Measurements from ENCODE around the gene LIMS2.

The LIMS2 gene

DNA sequence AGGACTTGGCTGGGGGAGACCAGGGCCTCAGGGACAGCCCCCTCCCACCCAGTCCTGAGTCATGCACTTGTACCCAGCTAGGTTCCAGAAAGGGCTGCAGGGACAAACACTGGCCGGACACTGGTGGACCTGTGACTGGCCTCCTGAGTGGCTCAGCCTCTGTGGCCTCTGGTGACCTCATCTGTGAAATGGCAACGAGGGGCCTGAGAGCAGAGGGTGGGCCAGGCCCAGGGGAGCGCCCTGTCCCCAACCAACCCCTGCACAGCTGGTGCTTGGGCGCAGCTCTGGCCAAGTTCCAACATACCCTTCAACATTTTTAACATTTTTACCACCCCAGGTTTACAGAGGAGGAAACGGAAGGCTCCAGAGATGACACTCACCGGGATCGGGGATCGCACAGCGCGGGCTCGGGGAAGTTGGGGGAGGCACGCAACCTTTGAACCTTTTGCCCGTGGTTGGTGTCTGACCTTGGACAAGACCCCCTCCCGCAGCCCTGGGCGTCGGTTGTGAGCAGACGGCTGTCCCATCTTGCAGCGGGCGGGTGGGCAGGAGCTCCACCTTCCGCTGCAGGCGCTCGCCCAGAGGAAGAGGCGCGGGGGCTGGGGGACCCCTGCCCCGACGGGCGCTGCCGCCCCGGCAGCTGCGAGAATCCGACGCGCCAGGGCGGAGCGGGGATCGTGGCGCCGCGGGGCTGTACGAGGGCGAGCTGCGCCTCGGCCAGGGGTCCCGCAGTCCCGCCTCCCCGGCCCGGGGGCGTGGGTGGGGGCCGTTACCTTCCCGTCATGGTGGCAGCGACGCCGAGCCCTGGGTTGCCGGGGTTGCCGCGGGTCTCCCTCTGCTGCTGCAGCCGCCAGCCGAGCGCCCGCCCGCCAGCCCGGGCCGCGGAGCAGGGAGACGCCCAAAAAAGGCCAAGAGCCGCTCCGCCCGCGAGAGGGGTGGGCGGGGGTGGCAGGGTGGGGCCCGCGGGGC is 805 bp downstream of the LIMS2 start:
- peak in 1 of 2 donors; percentile 14 for DNase-seq (ENCODE audit: low read depth in 2 of 2)

DNA sequence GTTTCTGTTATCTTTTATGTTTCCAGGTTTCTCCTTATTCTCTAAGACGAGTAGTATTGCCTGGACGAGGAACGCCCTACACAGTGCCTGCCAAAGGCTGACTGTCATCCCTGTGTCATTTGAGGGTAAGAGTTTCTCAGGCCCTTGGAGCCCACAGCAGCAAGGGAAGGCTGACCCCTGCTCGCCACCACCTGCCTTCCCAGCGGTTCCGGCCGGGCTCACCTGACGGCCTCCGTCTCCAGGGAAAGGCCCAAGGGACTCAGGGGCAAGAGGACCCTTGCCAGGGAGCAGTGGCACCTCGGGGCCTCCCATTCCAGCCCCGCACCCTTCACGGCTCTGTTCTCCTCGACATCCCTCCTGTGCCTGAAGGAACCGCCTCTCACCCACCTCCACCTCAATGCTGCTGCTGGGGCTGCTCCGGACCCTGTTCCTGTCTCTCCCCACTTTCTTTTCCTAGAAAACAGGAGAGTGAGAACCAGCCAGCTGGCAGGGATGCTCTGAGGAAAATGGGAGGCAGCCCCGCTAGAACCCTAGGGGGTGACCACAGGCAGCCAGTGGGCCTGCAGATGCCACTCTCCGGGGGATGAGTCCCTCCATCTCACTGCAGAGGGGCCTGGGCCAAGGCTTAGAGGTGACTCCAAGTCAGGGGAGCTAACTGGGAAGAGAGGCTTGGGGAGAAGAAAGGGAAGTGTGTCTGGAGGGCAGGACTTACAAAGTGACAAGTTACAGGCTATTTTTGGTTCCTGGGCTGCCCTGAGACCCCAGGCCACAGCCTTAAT is 1.9 kb downstream of the LIMS2 start:
- no peak for DNase-seq (ENCODE audit: low read depth in 2 of 2)

DNA sequence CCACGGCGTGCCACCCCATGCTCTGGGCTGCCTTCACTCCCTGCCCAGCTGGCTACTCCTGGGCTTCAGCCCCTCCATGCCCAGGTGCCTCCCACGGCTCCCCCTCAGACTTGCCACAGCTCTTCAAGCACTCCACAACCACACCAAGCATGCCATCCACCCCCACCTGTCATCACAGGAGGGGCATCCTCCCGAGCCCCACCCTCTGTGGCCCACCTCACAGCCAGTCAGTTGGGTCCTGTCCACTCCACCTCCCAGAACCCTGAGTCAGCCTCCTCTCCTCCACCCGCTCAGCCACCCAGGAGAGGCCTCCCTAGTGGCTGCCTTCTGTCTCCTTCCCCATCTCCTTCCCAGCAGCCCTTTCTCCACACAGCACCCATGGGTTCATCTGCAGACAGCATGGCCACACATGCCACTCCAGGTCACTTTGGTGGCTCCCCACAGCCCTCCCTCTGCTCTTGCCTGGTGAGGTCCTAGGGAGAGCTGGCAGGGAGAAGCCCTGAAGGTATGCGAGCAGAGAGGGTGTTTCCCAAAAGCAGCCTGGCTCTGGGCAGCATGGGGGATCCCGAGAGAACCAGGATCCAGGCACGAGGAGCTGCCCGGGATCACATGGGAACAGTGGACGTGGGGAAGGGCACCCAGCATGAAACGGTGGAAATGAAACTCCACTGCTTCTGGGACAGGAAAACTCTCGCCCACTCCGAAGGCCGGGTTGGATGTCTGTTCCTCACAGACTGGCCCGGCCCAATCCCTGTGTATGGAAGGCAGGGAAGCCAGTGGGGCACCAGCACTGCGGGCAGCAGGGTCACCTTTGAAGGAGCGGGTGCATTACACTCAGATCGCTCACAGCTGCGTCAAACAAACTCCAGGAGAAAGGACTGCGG is 2.7 kb downstream of the LIMS2 start:
- DNase-seq (ENCODE audit: low read depth in 2 of 2) = no peak

DNA sequence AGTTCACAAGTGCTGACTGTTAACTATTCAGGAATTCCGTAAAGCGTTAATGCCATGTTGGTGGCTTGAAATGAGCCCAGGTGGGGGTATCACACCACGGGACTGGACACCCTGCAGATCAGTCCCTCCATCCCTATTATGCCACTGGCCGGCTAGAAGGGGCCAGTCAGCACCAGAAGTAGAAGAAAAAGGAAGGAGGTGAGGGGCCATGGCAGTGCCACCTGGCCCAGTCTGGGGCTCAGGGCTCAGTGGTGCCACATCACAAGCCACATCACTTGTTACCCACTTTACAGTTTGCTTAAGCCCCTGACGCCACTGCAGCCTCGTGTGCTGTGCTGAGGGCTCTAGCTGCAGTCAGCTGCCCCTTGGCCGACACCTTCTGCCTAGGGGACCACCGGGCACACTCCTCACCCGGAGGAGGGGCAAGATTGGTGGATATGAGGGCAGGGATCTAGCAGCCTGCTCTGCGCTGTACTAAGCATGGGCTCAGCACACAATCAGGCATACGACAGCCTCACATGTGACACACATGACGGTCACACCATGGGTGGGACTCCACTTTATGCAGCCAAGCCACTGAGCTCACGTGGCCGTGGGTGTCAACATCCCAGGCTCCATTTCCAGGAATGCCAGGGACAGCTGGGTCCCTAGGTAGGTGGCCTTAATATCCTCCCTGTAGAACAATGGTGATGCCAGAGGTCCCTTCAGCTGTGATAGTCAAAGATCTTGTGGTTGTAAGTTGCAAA is 3.6 kb downstream of the LIMS2 start:
- DNase-seq (ENCODE audit: low read depth in 2 of 2) = no peak

DNA sequence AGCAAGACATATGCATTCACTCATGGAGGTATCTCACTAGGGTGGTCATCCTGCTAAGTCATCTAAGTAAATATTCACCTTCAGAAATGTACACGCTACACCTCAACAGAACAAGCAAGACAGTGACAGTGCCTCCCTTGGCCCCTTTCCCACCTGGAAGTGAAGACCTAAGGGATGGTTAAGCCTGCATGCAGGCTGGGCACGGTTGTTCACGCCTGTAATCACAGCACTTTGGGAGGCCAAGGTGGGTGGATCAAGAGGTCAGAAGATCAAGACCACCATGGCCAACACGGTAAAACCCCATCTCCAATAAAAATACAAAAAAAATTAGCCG is 4.4 kb downstream of the LIMS2 start:
- DNase-seq (ENCODE audit: low read depth in 2 of 2) = no peak

DNA sequence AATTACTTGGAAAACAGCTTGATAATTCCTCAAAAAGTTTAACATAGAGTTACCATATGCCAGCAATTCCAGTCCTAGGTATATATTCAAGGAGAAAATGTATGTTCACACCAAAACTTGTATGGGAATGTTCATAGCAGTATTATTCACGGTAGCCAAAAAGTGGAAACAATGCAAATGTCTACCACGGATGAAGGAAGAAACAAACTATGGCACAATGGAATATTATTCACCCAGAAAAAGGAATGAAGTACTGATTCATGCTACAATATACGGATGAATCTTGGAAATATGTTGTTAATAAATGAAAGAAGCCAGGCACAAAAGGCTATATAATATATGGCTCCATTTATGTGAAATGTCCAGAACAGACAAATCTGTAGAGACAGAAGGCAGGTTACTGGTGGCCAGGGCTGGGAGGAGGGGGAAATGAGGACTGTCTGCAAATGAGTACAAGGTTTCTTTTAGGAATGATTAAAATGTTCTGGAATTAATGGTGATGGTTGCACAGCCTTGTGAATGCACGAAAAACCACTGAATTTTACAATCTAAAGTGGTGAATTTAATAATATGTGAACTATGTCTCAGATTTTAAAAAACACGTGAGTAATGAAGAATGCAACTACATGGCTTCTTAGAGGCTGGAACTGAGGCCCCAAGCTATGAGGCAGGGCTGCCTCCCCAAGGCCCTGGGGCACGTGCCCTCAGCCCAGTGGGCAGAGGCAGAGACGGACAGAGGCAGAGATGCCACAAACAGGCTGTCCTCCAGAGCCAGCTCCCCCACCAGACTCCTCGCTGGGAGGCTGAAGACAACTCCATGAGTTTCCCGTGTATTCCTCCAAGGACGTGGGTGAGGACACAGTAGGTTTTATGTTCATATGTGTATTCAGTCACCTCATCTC is 5.0 kb downstream of the LIMS2 start:
- DNase-seq (ENCODE audit: low read depth in 2 of 2) = no peak

DNA sequence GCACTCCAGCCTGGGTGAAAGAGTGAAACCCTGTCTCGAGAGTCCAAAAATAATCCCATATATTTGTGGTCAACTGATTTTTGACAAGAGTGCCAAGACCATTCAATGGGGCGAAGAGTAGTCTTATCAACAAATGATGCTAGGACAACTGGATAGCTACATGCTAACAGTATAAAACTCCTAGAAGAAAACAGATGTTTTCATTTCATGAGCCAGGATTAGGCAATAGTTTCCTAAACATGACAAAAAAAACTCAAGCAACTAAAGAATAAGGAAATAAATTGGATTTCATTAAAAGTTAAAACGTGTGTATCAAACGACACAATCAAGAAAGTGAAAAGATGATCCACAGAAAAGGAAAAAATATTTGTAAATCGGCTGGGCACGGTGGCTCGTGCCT is 6.3 kb downstream of the LIMS2 start:
- no peak for DNase-seq (ENCODE audit: low read depth in 2 of 2)

DNA sequence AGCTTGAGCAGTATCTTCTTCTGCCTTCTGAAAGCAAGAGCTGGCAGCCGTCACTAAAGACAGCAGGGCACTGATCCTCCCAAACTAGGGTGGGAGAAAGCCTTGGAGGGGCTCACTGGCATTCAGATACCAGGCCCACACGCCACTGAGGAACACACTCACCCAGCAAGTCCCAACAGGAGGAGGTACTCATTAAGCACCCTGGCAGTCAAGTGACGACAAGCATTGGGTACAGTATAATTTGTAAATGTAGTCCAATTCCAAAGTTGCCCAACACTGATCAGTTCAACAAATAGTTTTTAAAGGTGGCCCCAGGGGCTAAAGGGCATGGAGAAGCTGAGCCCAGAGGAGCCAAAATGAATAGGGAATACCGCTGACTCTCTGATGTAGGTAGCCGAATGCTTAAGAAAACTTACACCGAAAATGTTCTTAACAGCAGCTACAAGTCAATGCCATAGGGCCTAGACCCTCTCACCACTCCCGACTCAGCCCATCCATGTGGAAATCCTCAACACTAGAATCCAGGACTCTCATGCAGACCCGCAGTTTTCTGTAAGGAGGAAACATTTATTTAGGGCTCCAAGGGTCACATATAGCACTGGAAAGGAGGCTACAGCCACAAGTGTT is 9.9 kb downstream of the LIMS2 start:
- DNase-seq (ENCODE audit: low read depth in 2 of 2) = no peak

DNA sequence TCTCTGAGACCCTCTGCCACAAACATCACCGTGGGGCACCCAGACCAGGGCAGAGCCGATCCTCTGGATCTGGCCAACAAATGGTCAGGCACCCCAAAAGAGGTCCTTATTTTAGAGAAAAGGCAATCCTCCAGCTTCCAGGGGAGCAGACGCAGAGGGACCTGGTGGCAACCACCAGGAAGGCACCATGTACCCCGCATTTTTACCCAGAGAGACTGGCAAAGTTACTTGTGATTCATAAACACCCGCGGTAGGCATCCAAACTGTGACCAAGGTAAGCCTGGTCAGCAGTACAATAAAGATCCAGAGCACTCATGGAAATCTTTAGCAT is 10.5 kb downstream of the LIMS2 start:
- DNase-seq (ENCODE audit: low read depth in 2 of 2) = no peak

DNA sequence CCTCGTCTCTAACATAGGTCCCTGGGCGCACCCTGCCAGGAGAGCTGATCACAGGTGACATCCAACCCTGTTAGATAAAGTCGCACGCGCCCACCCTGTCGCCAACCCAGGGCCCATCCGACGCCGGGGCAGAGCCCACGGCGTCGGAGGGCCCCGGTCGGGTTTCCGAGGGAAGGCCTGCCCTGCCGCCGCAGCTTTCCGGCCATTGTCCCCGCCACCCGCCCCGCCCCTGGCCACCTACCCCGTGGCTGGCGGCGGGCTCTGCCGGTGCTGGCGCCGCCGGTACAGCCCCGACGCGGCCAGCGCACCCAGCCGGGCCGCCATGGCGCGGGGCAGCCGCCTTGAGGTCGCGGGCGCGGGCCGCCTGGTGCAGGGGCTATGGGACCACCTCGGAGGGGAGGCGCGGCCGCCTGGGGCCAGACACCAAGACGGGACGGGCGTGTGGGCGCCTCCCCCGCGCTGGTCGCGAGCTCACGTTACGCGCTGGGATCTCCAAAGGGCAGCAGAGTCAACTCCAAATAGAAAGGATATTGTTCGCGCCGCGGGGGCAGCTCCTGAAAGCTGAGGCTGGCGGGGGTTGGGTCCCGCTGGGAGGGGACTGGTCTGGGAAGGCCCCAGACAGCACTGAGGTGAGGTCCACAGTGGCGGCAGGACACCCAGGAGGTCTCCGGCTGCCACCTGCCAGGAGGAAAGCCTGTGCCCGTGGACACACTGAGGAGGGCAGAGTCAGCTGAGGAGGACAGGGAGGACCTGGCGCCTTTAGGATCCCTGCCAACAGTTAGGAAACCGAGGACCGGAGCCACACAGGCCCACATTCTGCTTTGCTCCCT is 11.1 kb downstream of the LIMS2 start:
- no peak for DNase-seq (ENCODE audit: low read depth in 2 of 2)

DNA sequence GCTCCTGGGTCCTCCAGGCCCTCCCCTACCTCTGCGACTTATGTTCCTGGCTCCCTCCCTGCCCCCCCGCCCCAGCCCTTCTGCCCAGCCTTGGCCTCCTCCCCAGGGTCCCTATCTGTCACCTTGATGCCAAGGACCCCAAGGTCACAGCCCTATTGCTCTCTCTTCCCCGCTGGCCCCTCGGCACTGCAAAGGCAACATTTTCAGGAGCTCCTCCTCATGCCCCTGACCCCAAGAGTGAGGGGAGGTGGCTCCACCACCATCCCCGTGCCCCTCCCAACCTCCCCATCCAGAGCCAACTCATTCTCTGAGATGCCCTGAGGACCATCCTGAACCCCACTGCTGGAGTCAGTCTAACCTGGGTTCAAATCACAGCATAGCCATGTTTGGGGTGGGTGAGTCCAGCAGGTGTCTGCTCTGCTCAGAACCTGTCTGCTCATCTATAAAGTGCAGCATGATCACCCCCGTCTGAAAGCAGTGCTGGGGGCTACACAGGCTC is 11.7 kb downstream of the LIMS2 start:
- DNase-seq (ENCODE audit: low read depth in 2 of 2) = no peak

DNA sequence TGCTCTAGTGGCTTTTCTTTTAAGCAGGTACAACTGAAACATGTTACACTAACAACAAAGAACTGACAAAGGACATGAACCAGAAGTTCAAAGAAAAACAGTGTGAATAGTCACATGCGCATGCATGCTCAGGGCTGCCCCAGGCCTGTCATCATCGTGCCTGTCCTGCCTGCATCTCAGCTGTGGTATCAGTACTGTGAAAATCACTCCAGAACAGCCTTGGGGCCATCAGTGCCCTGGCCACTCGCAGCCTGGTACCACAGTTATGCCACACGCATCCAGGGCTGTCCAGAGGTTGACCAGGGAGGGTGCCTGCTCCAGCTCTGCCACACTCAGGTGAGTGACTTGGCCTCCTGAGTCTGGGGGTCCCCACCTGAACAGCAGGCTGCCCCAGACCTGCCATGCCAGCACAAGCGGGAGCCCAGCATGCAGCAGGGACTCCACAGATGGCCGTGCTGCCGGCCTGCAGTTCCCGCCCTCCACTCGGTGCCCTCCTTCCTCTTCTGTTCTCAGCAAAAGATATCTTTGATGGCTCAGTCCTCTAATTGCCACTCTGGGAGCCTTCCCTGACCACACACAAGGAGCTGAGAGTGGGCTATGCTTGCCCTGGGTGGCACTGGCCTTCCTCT is 12.3 kb downstream of the LIMS2 start:
- no peak for DNase-seq (ENCODE audit: low read depth in 2 of 2)

DNA sequence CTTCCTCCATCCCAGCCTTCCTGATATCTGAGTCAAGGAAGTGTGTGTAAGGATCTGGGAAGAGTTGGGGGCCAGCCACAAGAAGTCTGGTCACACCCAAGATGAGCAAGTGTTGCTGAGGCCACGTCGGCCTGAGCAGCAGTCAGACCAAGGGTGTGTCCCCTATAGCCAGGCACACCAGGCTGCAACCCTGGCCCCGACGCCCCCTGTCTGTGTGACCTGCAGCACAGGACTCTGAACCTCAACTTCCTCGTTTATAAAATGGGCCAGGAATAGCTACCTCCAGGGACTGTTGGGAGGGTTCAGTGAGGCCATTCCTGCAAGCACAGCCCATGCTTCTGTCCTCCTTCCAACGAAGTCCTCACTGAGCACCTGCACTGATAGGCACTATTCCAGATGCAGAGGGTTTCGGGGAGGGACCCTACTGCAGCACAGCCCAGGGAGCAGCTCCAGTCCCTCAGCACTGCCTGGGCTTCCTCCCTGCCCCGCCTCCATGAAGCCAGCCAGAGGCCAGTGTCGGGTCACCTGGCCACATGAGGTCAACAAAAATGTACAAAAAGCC is 13.3 kb downstream of the LIMS2 start:
- no peak for DNase-seq (ENCODE audit: low read depth in 2 of 2)

DNA sequence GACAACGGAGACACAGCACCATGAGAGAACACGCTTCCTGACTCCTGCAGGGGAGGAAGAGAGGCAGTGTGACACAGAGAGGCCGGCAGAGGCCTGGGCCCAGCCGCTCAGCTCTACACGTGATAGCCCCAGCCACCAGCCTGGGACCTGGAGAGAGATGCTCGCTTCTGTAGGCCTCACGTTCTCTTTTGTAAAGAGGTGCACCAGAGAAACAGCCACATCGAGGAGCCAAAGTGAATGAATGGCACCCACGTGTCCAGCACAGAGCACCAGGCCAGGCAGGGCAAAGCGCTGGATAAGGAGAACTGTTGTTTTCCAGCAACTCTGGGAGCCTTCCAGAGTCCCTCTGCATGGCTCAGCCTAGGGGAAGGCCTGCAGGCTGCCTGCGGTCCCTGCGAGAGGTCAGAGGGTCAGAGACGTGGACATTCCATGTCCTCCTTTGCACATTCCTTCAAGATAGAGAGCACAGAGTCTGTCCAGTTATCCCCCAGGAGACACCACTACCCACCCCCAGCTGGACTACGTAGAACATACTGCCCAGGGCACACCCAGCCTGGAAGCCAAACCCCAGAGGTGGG is 14.2 kb downstream of the LIMS2 start:
- DNase-seq (ENCODE audit: low read depth in 2 of 2) = no peak

DNA sequence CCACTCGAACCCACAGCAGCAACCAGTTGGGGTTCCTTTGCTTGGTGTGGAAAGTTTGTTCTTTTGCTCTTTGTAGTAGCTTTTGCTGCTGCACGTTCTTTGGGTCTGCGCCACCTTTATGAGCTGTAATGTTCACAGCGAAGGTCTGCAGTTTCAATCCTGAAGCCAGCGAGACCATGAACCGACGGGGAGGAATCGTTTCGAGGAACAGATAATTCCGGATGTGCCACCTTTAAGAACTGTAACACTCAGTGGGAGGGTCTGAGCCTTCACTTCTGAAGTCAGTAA is 15.1 kb downstream of the LIMS2 start:
- DNase-seq (ENCODE audit: low read depth in 2 of 2) = no peak

DNA sequence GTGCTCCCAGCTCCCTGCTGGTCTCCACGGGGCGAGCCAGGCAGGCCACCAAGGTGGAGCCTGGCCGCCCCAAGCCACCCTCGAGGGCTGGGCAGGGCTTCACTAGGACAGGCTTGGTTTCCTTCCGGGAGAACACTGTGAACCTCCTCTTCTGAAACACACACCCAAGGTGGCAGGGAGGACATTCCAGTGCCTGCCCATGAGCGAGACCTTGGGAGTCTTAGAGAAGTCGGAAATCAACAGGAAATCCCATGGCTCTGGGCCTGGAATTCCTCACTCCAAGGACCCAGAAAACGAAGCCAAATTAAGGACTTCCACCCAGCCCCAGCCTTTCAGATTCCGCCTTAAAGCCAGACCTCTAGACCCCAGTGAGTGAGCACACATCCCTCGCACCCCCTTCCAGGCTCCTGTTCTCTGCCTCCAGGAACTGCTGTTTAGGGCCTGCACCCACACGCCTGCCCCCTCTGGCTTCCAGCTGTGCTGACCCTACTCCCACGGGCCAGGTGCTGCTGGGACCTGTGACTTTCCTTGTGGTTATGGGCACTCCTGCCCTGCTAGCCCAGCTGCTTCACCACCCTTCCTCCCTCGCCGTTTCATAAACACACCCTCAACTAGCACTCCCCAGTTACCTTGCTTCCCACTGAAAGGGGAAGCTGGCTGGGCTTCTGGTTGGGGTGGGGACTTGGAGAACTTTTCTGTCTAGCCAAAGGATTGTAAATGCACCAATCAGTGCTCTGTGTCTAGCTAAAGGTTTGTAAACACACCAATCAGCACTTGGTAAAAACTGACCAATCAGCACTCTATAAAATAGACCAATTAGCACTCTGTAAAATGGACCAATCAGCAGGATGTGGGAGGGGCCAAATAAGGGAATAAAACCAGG is 15.7 kb downstream of the LIMS2 start:
- no peak for DNase-seq (ENCODE audit: low read depth in 2 of 2)

All from stimulated activated CD8-positive, alpha-beta memory T cell treated with anti-CD3 and anti-CD28 coated beads, Interleukin-2, amount 100 ng/mL, for 48 hours (primary cell).